HEK293 (cell line): ENCODE data around the gene SPIRE2.
A peak's percentile ranks its signal among the peaks of the same experiment; 100 is the strongest.

Experiments
- BCL11B ChIP-seq: fragments of 450-650 bp; formaldehyde crosslinking; IDR thresholded peaks from 2 replicates; pipeline ENCODE4 v1.5.1; 2016; ENCODE audit warnings: low read depth, missing biosample characterization, missing genetic modification characterization
- SP2 ChIP-seq: fragments of 450-650 bp; formaldehyde crosslinking; IDR thresholded peaks from 2 replicates; pipeline ENCODE4 v1.5.1; 2016; ENCODE audit warnings: missing biosample characterization, missing genetic modification characterization
- ZBTB11 ChIP-seq: fragments of 450-650 bp; formaldehyde crosslinking; conservative IDR thresholded peaks from 2 replicates; pipeline ENCODE4 v1.5.1; 2016; ENCODE audit warnings: low read depth, missing biosample characterization, missing genetic modification characterization
- ZBTB6 ChIP-seq: fragments of 450-650 bp; formaldehyde crosslinking; IDR thresholded peaks from 2 replicates; pipeline ENCODE4 v1.5.1; 2017; ENCODE audit warnings: missing biosample characterization, missing genetic modification characterization
- ZFHX2 ChIP-seq: fragments of 450-650 bp; formaldehyde crosslinking; conservative IDR thresholded peaks from 2 replicates; pipeline ENCODE4 v1.5.1; 2016; ENCODE audit warnings: missing biosample characterization, missing genetic modification characterization
- ZNF18 ChIP-seq: fragments of 450-650 bp; formaldehyde crosslinking; IDR thresholded peaks from 2 replicates; pipeline ENCODE4 v1.5.1; 2016; ENCODE audit warnings: missing biosample characterization, missing genetic modification characterization
- ZNF223 ChIP-seq: fragments of 450-650 bp; formaldehyde crosslinking; IDR thresholded peaks from 2 replicates; pipeline ENCODE4 v1.5.1; 2016; ENCODE audit warnings: missing biosample characterization, missing genetic modification characterization
- ZNF248 ChIP-seq: fragments of 450-650 bp; formaldehyde crosslinking; IDR thresholded peaks from 2 replicates; pipeline ENCODE4 v1.5.1; 2017; ENCODE audit warnings: missing biosample characterization, missing genetic modification characterization
- ZNF292 ChIP-seq: fragments of 450-650 bp; formaldehyde crosslinking; IDR thresholded peaks from 2 replicates; pipeline ENCODE4 v1.5.1; 2016; ENCODE audit warnings: low read depth, missing biosample characterization, missing genetic modification characterization, borderline replicate concordance
- ZNF335 ChIP-seq: fragments of 450-650 bp; formaldehyde crosslinking; conservative IDR thresholded peaks from 2 replicates; pipeline ENCODE4 v1.5.1; 2016; ENCODE audit warnings: missing biosample characterization, missing genetic modification characterization
- ZNF354C ChIP-seq: fragments of 450-650 bp; formaldehyde crosslinking; IDR thresholded peaks from 2 replicates; pipeline ENCODE4 v1.5.1; 2016; ENCODE audit warnings: missing biosample characterization, missing genetic modification characterization, low read depth, borderline replicate concordance
- ZNF513 ChIP-seq: fragments of 450-650 bp; IDR thresholded peaks from 2 replicates; pipeline ENCODE4 v1.5.1; 2018; ENCODE audit warnings: missing biosample characterization, missing genetic modification characterization
- ZNF530 ChIP-seq: fragments of 450-650 bp; formaldehyde crosslinking; IDR thresholded peaks from 2 replicates; pipeline ENCODE4 v1.5.1; 2016; ENCODE audit warnings: low read depth, missing biosample characterization, missing genetic modification characterization
- ZNF585B ChIP-seq: fragments of 450-650 bp; formaldehyde crosslinking; IDR thresholded peaks from 2 replicates; pipeline ENCODE4 v1.5.1; 2016; ENCODE audit warnings: missing biosample characterization, missing genetic modification characterization
- ZNF629 ChIP-seq: fragments of 450-650 bp; formaldehyde crosslinking; IDR thresholded peaks from 2 replicates; pipeline ENCODE4 v1.5.1; 2017; ENCODE audit warnings: missing biosample characterization, missing genetic modification characterization
- ZNF658 ChIP-seq: fragments of 450-650 bp; formaldehyde crosslinking; IDR thresholded peaks from 2 replicates; pipeline ENCODE4; 2016; ENCODE audit warnings: missing biosample characterization, missing genetic modification characterization
- ZNF664 ChIP-seq: fragments of 450-650 bp; formaldehyde crosslinking; IDR thresholded peaks from 2 replicates; pipeline ENCODE4 v1.5.1; 2016; ENCODE audit warnings: missing biosample characterization, missing genetic modification characterization
- ZNF785 ChIP-seq: fragments of 450-650 bp; formaldehyde crosslinking; IDR thresholded peaks from 2 replicates; pipeline ENCODE4 v1.5.1; 2016; ENCODE audit warnings: missing biosample characterization, missing genetic modification characterization
- ZSCAN16 ChIP-seq: fragments of 450-650 bp; formaldehyde crosslinking; IDR thresholded peaks from 2 replicates; pipeline ENCODE4 v1.5.1; 2016; ENCODE audit warnings: missing biosample characterization, missing genetic modification characterization
- ZXDB ChIP-seq: fragments of 450-650 bp; formaldehyde crosslinking; IDR thresholded peaks from 2 replicates; pipeline ENCODE4 v1.5.1; 2016; ENCODE audit warnings: missing biosample characterization, missing genetic modification characterization
- TF ChIP-seq, protein P1 (sequence below): fragments of 450-650 bp; formaldehyde crosslinking; IDR thresholded peaks from 2 replicates; pipeline ENCODE4 v1.5.1; 2016; ENCODE audit warnings: missing biosample characterization, missing genetic modification characterization
- TF ChIP-seq, protein P2 (sequence below): fragments of 450-650 bp; formaldehyde crosslinking; IDR thresholded peaks from 2 replicates; pipeline ENCODE4 v1.5.1; 2016; ENCODE audit warnings: missing biosample characterization, missing genetic modification characterization
- TF ChIP-seq, protein P3 (sequence below): fragments of 450-650 bp; formaldehyde crosslinking; IDR thresholded peaks from 2 replicates; pipeline ENCODE4 v1.5.1; 2016; ENCODE audit warnings: missing biosample characterization, missing genetic modification characterization, borderline replicate concordance

SPIRE2 gene

DNA sequence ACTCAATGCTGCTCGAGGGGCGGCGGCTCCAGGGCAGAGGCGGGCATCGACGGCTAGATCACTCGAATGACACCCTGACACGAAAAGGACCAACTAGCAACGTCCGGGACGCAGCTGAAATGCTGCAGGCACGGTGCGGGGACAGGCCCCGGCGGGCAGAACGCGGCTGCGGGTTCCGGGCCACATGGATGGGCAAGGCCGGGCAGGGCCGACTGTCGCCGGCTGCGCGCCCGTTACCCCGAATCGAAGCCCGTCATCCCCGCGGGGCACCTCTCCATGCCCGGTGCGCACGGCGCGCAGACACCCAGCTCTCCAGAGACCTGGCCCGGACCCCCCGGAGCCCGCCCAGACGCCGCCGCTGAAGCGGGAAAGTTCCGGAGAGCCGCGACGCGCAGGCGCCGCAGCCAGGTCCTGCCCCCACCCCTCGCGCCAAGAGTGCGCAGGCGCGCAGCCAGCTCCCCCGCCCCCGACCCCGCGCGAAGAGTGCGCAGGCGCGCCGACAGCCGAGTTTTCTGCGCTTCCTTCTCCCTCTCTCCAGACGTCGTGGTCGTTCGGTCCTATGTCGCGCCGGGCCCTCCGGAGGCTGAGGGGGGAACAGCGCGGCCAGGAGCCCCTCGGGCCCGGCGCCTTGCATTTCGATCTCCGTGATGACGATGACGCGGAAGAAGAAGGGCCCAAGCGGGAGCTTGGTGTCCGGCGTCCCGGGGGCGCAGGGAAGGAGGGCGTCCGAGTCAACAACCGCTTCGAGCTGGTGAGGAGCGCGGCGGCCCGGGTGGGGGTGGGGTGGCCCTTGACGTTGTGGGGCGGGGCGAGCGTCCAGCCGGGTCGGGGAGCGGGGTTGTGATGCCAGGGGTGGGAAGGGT is 45.1 kb downstream of the SPIRE2 start, which contains the start of gene TCF25 (continued):
- TF ChIP-seq ZNF354C = no peak
- TF ChIP-seq ZNF664 (tag by site-specific recombination) = no peak
- no peak for TF ChIP-seq ZNF292 (tag by site-specific recombination)
- no peak for TF ChIP-seq BCL11B
- TF ChIP-seq ZXDB = peak; percentile 70
- TF ChIP-seq ZBTB6 (tag by site-specific recombination) = no peak
- TF ChIP-seq ZNF785 (tag by site-specific recombination) = no peak
- TF ChIP-seq ZFHX2 (tag by site-specific recombination) = no peak
- TF ChIP-seq SP2 (tag by site-specific recombination) = peak; percentile 37
- TF ChIP-seq ZSCAN16 = no peak
- 0 out of 2 replicates have a peak, but pooled peaks have one; percentile 5 for TF ChIP-seq ZBTB11
- TF ChIP-seq ZNF335 (tag by site-specific recombination) = peak; percentile 96
- TF ChIP-seq ZNF18 (tag by site-specific recombination) = no peak
- no peak for TF ChIP-seq ZNF658 (tag by site-specific recombination)
- TF ChIP-seq, protein P1, sequence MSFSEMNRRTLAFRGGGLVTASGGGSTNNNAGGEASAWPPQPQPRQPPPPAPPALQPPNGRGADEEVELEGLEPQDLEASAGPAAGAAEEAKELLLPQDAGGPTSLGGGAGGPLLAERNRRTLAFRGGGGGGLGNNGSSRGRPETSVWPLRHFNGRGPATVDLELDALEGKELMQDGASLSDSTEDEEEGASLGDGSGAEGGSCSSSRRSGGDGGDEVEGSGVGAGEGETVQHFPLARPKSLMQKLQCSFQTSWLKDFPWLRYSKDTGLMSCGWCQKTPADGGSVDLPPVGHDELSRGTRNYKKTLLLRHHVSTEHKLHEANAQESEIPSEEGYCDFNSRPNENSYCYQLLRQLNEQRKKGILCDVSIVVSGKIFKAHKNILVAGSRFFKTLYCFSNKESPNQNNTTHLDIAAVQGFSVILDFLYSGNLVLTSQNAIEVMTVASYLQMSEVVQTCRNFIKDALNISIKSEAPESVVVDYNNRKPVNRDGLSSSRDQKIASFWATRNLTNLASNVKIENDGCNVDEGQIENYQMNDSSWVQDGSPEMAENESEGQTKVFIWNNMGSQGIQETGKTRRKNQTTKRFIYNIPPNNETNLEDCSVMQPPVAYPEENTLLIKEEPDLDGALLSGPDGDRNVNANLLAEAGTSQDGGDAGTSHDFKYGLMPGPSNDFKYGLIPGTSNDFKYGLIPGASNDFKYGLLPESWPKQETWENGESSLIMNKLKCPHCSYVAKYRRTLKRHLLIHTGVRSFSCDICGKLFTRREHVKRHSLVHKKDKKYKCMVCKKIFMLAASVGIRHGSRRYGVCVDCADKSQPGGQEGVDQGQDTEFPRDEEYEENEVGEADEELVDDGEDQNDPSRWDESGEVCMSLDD (tag by site-specific recombination) = peak; percentile 14; the same call in 1 of the 2 replicates
- TF ChIP-seq, protein P2, sequence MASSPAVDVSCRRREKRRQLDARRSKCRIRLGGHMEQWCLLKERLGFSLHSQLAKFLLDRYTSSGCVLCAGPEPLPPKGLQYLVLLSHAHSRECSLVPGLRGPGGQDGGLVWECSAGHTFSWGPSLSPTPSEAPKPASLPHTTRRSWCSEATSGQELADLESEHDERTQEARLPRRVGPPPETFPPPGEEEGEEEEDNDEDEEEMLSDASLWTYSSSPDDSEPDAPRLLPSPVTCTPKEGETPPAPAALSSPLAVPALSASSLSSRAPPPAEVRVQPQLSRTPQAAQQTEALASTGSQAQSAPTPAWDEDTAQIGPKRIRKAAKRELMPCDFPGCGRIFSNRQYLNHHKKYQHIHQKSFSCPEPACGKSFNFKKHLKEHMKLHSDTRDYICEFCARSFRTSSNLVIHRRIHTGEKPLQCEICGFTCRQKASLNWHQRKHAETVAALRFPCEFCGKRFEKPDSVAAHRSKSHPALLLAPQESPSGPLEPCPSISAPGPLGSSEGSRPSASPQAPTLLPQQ = peak; percentile 78
- TF ChIP-seq ZNF585B (tag by site-specific recombination) = peak; percentile 78
- TF ChIP-seq, protein P3, sequence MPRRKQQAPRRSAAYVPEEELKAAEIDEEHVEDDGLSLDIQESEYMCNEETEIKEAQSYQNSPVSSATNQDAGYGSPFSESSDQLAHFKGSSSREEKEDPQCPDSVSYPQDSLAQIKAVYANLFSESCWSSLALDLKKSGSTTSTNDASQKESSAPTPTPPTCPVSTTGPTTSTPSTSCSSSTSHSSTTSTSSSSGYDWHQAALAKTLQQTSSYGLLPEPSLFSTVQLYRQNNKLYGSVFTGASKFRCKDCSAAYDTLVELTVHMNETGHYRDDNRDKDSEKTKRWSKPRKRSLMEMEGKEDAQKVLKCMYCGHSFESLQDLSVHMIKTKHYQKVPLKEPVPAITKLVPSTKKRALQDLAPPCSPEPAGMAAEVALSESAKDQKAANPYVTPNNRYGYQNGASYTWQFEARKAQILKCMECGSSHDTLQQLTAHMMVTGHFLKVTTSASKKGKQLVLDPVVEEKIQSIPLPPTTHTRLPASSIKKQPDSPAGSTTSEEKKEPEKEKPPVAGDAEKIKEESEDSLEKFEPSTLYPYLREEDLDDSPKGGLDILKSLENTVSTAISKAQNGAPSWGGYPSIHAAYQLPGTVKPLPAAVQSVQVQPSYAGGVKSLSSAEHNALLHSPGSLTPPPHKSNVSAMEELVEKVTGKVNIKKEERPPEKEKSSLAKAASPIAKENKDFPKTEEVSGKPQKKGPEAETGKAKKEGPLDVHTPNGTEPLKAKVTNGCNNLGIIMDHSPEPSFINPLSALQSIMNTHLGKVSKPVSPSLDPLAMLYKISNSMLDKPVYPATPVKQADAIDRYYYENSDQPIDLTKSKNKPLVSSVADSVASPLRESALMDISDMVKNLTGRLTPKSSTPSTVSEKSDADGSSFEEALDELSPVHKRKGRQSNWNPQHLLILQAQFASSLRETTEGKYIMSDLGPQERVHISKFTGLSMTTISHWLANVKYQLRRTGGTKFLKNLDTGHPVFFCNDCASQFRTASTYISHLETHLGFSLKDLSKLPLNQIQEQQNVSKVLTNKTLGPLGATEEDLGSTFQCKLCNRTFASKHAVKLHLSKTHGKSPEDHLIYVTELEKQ (tag by site-specific recombination) = no peak
- TF ChIP-seq ZNF223 (tag by site-specific recombination) = no peak
- no peak for TF ChIP-seq ZNF248 (tag by site-specific recombination)
- TF ChIP-seq ZNF530 (tag by site-specific recombination) = no peak
- peak; percentile 46; the same call in 1 of the 2 replicates for TF ChIP-seq ZNF629
- TF ChIP-seq ZNF513 = no peak
